Aorta (tissue), 5 donors: ENCODE measurements around the gene ATP5F1D. TPM values are rescaled to one million over a fixed set of nuclear protein-coding genes. Genes with fewer than 3 reads are reported as not detected.
"Not testable (repeated sequence)": the region's sequence is repeated elsewhere in the genome, so short reads cannot be mapped to it uniquely, and the experiment has no call there.

Source experiments
- ATAC-seq: fragments of 200-7000 bp; cut with Tn5 transposase; one replicate; pipeline ENCODE4 v1.9.1; 2022; ENCODE audit warnings: moderate library complexity; ENCODE audit not compliant: low FRiP score
- DNase-seq, 2 donors: peaks; one replicate each; pipeline ENCODE4 v3.0.0-alpha.2; 2020
- H3K27ac ChIP-seq, 2 donors: one replicate each; pipeline ENCODE4 v1.5.1; 2013; ENCODE audit warnings: low read length in 2 of 2, mild to moderate bottlenecking in 2 of 2, moderate library complexity in 2 of 2, control low read depth in 1 of 2, inconsistent platforms in 1 of 2, low read depth in 1 of 2
- H3K27me3 ChIP-seq, 2 donors: one replicate each; pipeline ENCODE4 v1.6.1; 2013; ENCODE audit warnings: control low read depth in 1 of 2, low read length in 1 of 2, mild to moderate bottlenecking in 1 of 2, moderate library complexity in 1 of 2; ENCODE audit not compliant: insufficient read depth in 2 of 2, control insufficient read depth in 1 of 2
- H3K36me3 ChIP-seq, 2 donors: one replicate each; pipeline ENCODE4 v1.6.1; 2013; ENCODE audit warnings: control low read depth in 1 of 2, low read length in 1 of 2, mild to moderate bottlenecking in 1 of 2; ENCODE audit not compliant: insufficient read depth in 2 of 2, control insufficient read depth in 1 of 2
- H3K4me1 ChIP-seq, 2 donors: one replicate each; pipeline ENCODE4 v1.6.1; 2013; ENCODE audit warnings: low read length in 2 of 2, control low read depth in 1 of 2, mild to moderate bottlenecking in 1 of 2, moderate library complexity in 1 of 2; ENCODE audit not compliant: insufficient read depth in 2 of 2, control insufficient read depth in 1 of 2
- H3K4me3 ChIP-seq, 2 donors: one replicate each; pipeline ENCODE4 v1.5.1; 2013; ENCODE audit warnings: low read length in 2 of 2, control low read depth in 1 of 2, mild to moderate bottlenecking in 1 of 2
- H3K9me3 ChIP-seq: one replicate; pipeline ENCODE4 v1.6.1; 2013; ENCODE audit warnings: mild to moderate bottlenecking, low read length; ENCODE audit not compliant: control insufficient read depth
- whole genome bisulfite sequencing, 2 donors: extraction: QIAGEN DNeasy Blood & Tissue Kit; methylation state at CpG; one replicate each; pipeline ENCODE4 v1.1.7; 2013; 5-methylcytosine and 5-hydroxymethylcytosine counted together
- intact Hi-C, 2 donors: fragments of 100-400 bp; cut with DNase I; formaldehyde crosslinking; loops; one replicate each; pipeline versions ENCODE4 v1.14.2 to v1.15.0; 2022
- polyA plus RNA-seq, 2 donors: library from polyadenylated mRNA; stranded (reverse); fragments of 200-250 nt; gene quantifications; one replicate each; pipeline ENCODE4 v1.2.3, GENCODE V29; 2013
- total RNA-seq, 2 donors: library from RNA; stranded (reverse); fragmentation: NEBNext Ultra II Directional; extraction: Animal tissue kit (Norgen Biotek cat#: 25700); gene quantifications; one replicate each; pipeline ENCODE4 v1.2.1, GENCODE V29; 2021
- donor health status: healthy with polysubstance abuse.
- donor health status: Bipolar disorder and iron deficiency.
- donor health status: DM: no; HTN: no; CAD: no.
- donor health status: DM: no; HTN: no; CAD: no.
- donor health status: DM: yes; HTN: yes; CAD: no.

Gene ATP5F1D
- total and polyA plus RNA-seq, 4 donors, result 92.8 to 164 (median 116) TPM

GRCh38 chr19:1239796-1240737 lies 1.5 kb upstream of the ATP5F1D start:
- peak overlapping the region; percentile 63 to 64 for H3K27ac ChIP-seq
- no peaks in the 10 kb centered on the region for H3K27me3 ChIP-seq
- no peaks in the 10 kb centered on the region for H3K9me3 ChIP-seq
- intact Hi-C loops, result loop anchor here in 1 of 2 donors (2.0 kb wide), 1 partner anchor 19 kb away; no protein-coding TSS in a partner anchor
- DNase-seq (peak; percentile 91 to 97), ATAC-seq (peak; percentile 76)
- no peaks in the 10 kb centered on the region for H3K36me3 ChIP-seq
- 12 to 19% methylated on average over 50 to 84 of the region's 84 CpGs for whole genome bisulfite sequencing, 2 donors
- H3K4me1 ChIP-seq, result no peaks in the 10 kb centered on the region
- H3K4me3 ChIP-seq, result no peak overlapping the region

- intact Hi-C loops, result no loop called here
- ATAC-seq (no peak), DNase-seq (no peak)
- no peak overlapping the region for H3K4me3 ChIP-seq
- H3K4me1 ChIP-seq, result no peaks in the 10 kb centered on the region
- no peaks in the 10 kb centered on the region for H3K36me3 ChIP-seq
- WGBS, 2 donors, result 64% methylated on average over 15 of the region's 15 CpGs
- no peaks in the 10 kb centered on the region for H3K9me3 ChIP-seq
- H3K27me3 ChIP-seq, result no peaks in the 10 kb centered on the region
- H3K27ac ChIP-seq, result no peak overlapping the region
Observed at GRCh38 chr19:1240925-1241324, 626 bp upstream of the ATP5F1D start.

- H3K4me3 ChIP-seq, result no peak overlapping the region
- H3K4me1 ChIP-seq, result no peaks in the 10 kb centered on the region
- H3K9me3 ChIP-seq, result no peaks in the 10 kb centered on the region
- intact Hi-C loops, result loop anchor here (1.0 kb wide), 1 partner anchor 23 kb away; no protein-coding TSS in a partner anchor
- peaks cover 0 to 2% of the 10 kb centered on the region in 2 donors for H3K27me3 ChIP-seq
- ATAC-seq (peak; percentile 68), DNase-seq (peak; percentile 93 to 95)
- H3K27ac ChIP-seq, result peak overlapping the region in 1 of 2 donors; percentile 81
- 10 to 13% methylated on average over 30 to 33 of the region's 33 CpGs for WGBS, 2 donors
- no peaks in the 10 kb centered on the region for H3K36me3 ChIP-seq
Observed at GRCh38 chr19:1243768-1244692, 2.5 kb downstream of the ATP5F1D start.

- DNase-seq, result peak; percentile 89 to 90
- H3K9me3 ChIP-seq, result no peaks in the 10 kb centered on the region
- H3K27ac ChIP-seq, result peak overlapping the region in 1 of 2 donors; percentile 81
- peak; percentile 0 for ATAC-seq
- intact Hi-C loops, result loop anchor here (1.0 kb wide), 1 partner anchor 22 kb away; no protein-coding TSS in a partner anchor
- H3K4me1 ChIP-seq, result no peaks in the 10 kb centered on the region
- no peak overlapping the region for H3K4me3 ChIP-seq
- no peaks in the 10 kb centered on the region for H3K36me3 ChIP-seq
- H3K27me3 ChIP-seq, result peaks cover 0 to 2% of the 10 kb centered on the region in 2 donors
- WGBS, 2 donors, result 3 to 4% methylated on average over 29 to 31 of the region's 31 CpGs
Observed at GRCh38 chr19:1244693-1245451, 3.3 kb downstream of the ATP5F1D start.

- WGBS, 2 donors, result 42 to 45% methylated on average over 25 to 26 of the region's 26 CpGs
- Histone ChIP-seq H3K27ac (peak overlapping the region in 1 of 2 donors; percentile 81), H3K4me3 (no peak overlapping the region), H3K4me1 (no peaks in the 10 kb centered on the region), H3K27me3 (peaks cover 0 to 2% of the 10 kb centered on the region in 2 donors), H3K9me3 (no peaks in the 10 kb centered on the region), H3K36me3 (no peaks in the 10 kb centered on the region)
- DNase-seq (peak in 1 of 2 donors; percentile 85), ATAC-seq (no peak)
- intact Hi-C loops, result no loop called here
Observed at GRCh38 chr19:1245494-1246264, 4.1 kb downstream of the ATP5F1D start.

GRCh38 chr19:1246265-1247087 lies 4.9 kb downstream of the ATP5F1D start:
- H3K36me3 ChIP-seq, ATAC-seq, DNase-seq, H3K27me3 ChIP-seq, H3K4me1 ChIP-seq, H3K4me3 ChIP-seq, intact Hi-C loops, H3K9me3 ChIP-seq: not testable (repeated sequence)
- peak overlapping the region in 1 of 2 donors; percentile 34 for H3K27ac ChIP-seq
- WGBS, 2 donors, result 79% methylated on average over 25 to 27 of the region's 27 CpGs

- Histone ChIP-seq H3K27me3 (peaks cover 0 to 2% of the 10 kb centered on the region in 2 donors), H3K4me3 (no peak overlapping the region), H3K36me3 (no peaks in the 10 kb centered on the region), H3K4me1 (no peaks in the 10 kb centered on the region), H3K27ac (peak overlapping the region; percentile 19 to 91), H3K9me3 (no peaks in the 10 kb centered on the region)
- DNase-seq, result no peak
- 54 to 63% methylated on average over 8 of the region's 8 CpGs for WGBS, 2 donors
- intact Hi-C loops, result loop anchor here in 1 of 2 donors (1.0 kb wide), 1 partner anchor 19 kb away; no protein-coding TSS in a partner anchor
- no peak for ATAC-seq
Observed at GRCh38 chr19:1247748-1248138, 6.2 kb downstream of the ATP5F1D start.
